Testis (tissue), 2 donors: Measurements from ENCODE around the gene KRTAP16-1.

Experiments
- POLR2A ChIP-seq: fragments of 450-650 bp; IDR thresholded peaks from one replicate; pipeline ENCODE4 v1.6.1; 2017; ENCODE audit warnings: antibody characterized with exemption, mild to moderate bottlenecking, moderate library complexity
- TF ChIP-seq, protein P1 (sequence below), 3 experiments: fragments of 450-650 bp in 2 of 3; fragments of 200-600 bp in 1 of 3; sonication (generic) in 1 of 3; IDR thresholded peaks; one replicate each; pipeline ENCODE4 v1.5.1; 2016 to 2019; ENCODE audit warnings: antibody characterized with exemption in 3 of 3, mild to moderate bottlenecking in 2 of 3, moderate library complexity in 1 of 3

- TF ChIP-seq, protein P1, sequence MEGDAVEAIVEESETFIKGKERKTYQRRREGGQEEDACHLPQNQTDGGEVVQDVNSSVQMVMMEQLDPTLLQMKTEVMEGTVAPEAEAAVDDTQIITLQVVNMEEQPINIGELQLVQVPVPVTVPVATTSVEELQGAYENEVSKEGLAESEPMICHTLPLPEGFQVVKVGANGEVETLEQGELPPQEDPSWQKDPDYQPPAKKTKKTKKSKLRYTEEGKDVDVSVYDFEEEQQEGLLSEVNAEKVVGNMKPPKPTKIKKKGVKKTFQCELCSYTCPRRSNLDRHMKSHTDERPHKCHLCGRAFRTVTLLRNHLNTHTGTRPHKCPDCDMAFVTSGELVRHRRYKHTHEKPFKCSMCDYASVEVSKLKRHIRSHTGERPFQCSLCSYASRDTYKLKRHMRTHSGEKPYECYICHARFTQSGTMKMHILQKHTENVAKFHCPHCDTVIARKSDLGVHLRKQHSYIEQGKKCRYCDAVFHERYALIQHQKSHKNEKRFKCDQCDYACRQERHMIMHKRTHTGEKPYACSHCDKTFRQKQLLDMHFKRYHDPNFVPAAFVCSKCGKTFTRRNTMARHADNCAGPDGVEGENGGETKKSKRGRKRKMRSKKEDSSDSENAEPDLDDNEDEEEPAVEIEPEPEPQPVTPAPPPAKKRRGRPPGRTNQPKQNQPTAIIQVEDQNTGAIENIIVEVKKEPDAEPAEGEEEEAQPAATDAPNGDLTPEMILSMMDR (IDR thresholded peaks at IDR 0.05) = no peak
- TF ChIP-seq POLR2A = no peak
Observed at GRCh38 chr17:41340934-41341861, 32.1 kb upstream of the KRTAP16-1 start.
